Small intestine (tissue), 7 donors: ENCODE measurements around the gene KDELR3. TPM values are rescaled to one million over a fixed set of nuclear protein-coding genes. Genes with fewer than 3 reads are reported as not detected.
A peak's percentile ranks its signal among the peaks of the same experiment; 100 is the strongest.

Experiments used
- DNase-seq, 2 donors: peaks; one replicate each; pipeline versions ENCODE4 v3.0.0 to v3.0.0-alpha.2; 2013
- FAIRE-seq: peaks from 2 replicates; lab custom pipeline; 2012; peaks lifted over from hg19 to GRCh38; lab: Jason Lieb, UNC
- H3K27ac ChIP-seq, 3 donors: one replicate each; pipeline ENCODE4 v1.5.1; 2013; ENCODE audit warnings: low read length in 2 of 3, mild to moderate bottlenecking in 2 of 3, control low read depth in 1 of 3, inconsistent platforms in 1 of 3, low read depth in 1 of 3, moderate library complexity in 1 of 3
- H3K27me3 ChIP-seq, 3 donors: one replicate each; pipeline ENCODE4 v1.6.1; 2013; ENCODE audit warnings: low read length in 3 of 3, inconsistent platforms in 1 of 3; ENCODE audit not compliant: control insufficient read depth in 3 of 3, insufficient read depth in 3 of 3
- H3K36me3 ChIP-seq, 3 donors: one replicate each; pipeline ENCODE4 v1.6.1; 2013; ENCODE audit warnings: low read length in 3 of 3, inconsistent platforms in 1 of 3, low read depth in 1 of 3, mild to moderate bottlenecking in 1 of 3, moderate library complexity in 1 of 3; ENCODE audit not compliant: control insufficient read depth in 3 of 3, insufficient read depth in 2 of 3
- H3K4me1 ChIP-seq, 3 donors: one replicate each; pipeline ENCODE4 v1.6.1; 2013; ENCODE audit warnings: low read length in 2 of 3, inconsistent platforms in 1 of 3, low read depth in 1 of 3, mild to moderate bottlenecking in 1 of 3, moderate library complexity in 1 of 3; ENCODE audit not compliant: control insufficient read depth in 3 of 3, insufficient read depth in 2 of 3
- H3K4me3 ChIP-seq, 3 donors: one replicate each; pipeline ENCODE4 v1.5.1; 2013; ENCODE audit warnings: low read length in 3 of 3, control low read depth in 1 of 3, inconsistent platforms in 1 of 3, low read depth in 1 of 3, mild to moderate bottlenecking in 1 of 3, moderate library complexity in 1 of 3
- H3K9me3 ChIP-seq, 2 donors: one replicate each; pipeline ENCODE4 v1.6.1; 2013; ENCODE audit warnings: low read depth in 1 of 2, low read length in 1 of 2; ENCODE audit not compliant: control insufficient read depth in 2 of 2, insufficient read depth in 1 of 2
- WGBS, 3 donors: extraction: QIAGEN DNeasy Blood & Tissue Kit; methylation state at CpG; one replicate each; pipeline ENCODE4 v1.1.7; 2013; 5-methylcytosine and 5-hydroxymethylcytosine counted together
- polyA plus RNA-seq, 4 donors: library from polyadenylated mRNA; stranded (reverse) in 3 of 4; unstranded in 1 of 4; fragments of 200-250 nt in 3 of 4; fragments of 120-200 nt in 1 of 4; gene quantifications; one replicate each; pipeline versions ENCODE4 v1.2.1 to v1.2.3, GENCODE V29; 2013
- donor health status: healthy with polysubstance abuse.
- donor health status: control.
- donor health status: control.
- donor health status: Bipolar disorder and iron deficiency.
- donor health status: healthy.

KDELR3 gene
- polyA plus RNA-seq, 4 donors: 6.5 to 60.6 (median 10.7) TPM

- FAIRE-seq (no peak), DNase-seq (peak in 1 of 2 donors; percentile 64)
- H3K4me3 ChIP-seq: peak overlapping the region in 1 of 3 donors; percentile 50
Observed at GRCh38 chr22:38455530-38456271, 12.2 kb upstream of the KDELR3 start.

GRCh38 chr22:38456272-38456835, 11.5 kb upstream of the KDELR3 start:
- Histone ChIP-seq H3K36me3 (no peaks in the 10 kb centered on the region), H3K4me1 (peaks cover 0 to 6% (median 0%) of the 10 kb centered on the region in 3 donors), H3K27me3 (peaks cover 0 to 80% (median 35%) of the 10 kb centered on the region in 3 donors), H3K9me3 (no peaks in the 10 kb centered on the region), H3K27ac (no peak overlapping the region), H3K4me3 (no peak overlapping the region)
- FAIRE-seq (no peak), DNase-seq (no peak)
- 21 to 45% (median 38%) methylated on average over 16 to 17 of the region's 17 CpGs for WGBS, 3 donors

More at GRCh38 chr22:38455530-38456271, 12.2 kb upstream of the KDELR3 start:
- H3K4me1 ChIP-seq: peaks cover 0 to 4% (median 0%) of the 10 kb centered on the region in 3 donors
- no peaks in the 10 kb centered on the region for H3K36me3 ChIP-seq
- H3K9me3 ChIP-seq: no peaks in the 10 kb centered on the region
- peaks cover 0 to 80% (median 33%) of the 10 kb centered on the region in 3 donors for H3K27me3 ChIP-seq
- H3K27ac ChIP-seq: no peak overlapping the region
- 1 to 4% (median 1%) methylated on average over 40 to 90 of the region's 90 CpGs for WGBS, 3 donors

GRCh38 chr22:38456841-38457699, 10.8 kb upstream of the KDELR3 start:
- no peak for DNase-seq
- Histone ChIP-seq H3K4me1 (peaks cover 0 to 12% (median 3%) of the 10 kb centered on the region in 3 donors), H3K36me3 (no peaks in the 10 kb centered on the region), H3K9me3 (no peaks in the 10 kb centered on the region), H3K4me3 (no peak overlapping the region), H3K27ac (no peak overlapping the region), H3K27me3 (peaks cover 0 to 81% (median 35%) of the 10 kb centered on the region in 3 donors)
- no peak for FAIRE-seq
- 62 to 79% (median 70%) methylated on average over 14 of the region's 14 CpGs for WGBS, 3 donors

GRCh38 chr22:38460426-38460840, 7.5 kb upstream of the KDELR3 start:
- no peaks in the 10 kb centered on the region for H3K9me3 ChIP-seq
- FAIRE-seq: no peak
- no peak overlapping the region for H3K4me3 ChIP-seq
- peaks cover 0 to 70% (median 20%) of the 10 kb centered on the region in 3 donors for H3K27me3 ChIP-seq
- WGBS, 3 donors: 17 to 55% (median 35%) methylated on average over 8 of the region's 8 CpGs
- H3K36me3 ChIP-seq: no peaks in the 10 kb centered on the region
- DNase-seq: no peak
- no peak overlapping the region for H3K27ac ChIP-seq
- H3K4me1 ChIP-seq: peaks cover 0 to 23% (median 3%) of the 10 kb centered on the region in 3 donors

GRCh38 chr22:38461057-38461413, 6.9 kb upstream of the KDELR3 start:
- DNase-seq (no peak), FAIRE-seq (no peak)
- WGBS, 3 donors: 18 to 49% (median 41%) methylated on average over 9 of the region's 9 CpGs
- H3K27ac ChIP-seq: no peak overlapping the region
- H3K4me3 ChIP-seq: no peak overlapping the region
- H3K27me3 ChIP-seq: peaks cover 0 to 69% (median 19%) of the 10 kb centered on the region in 3 donors
- H3K36me3 ChIP-seq: no peaks in the 10 kb centered on the region
- H3K4me1 ChIP-seq: peaks cover 0 to 23% (median 3%) of the 10 kb centered on the region in 3 donors
- no peaks in the 10 kb centered on the region for H3K9me3 ChIP-seq

GRCh38 chr22:38461414-38462081, 6.3 kb upstream of the KDELR3 start:
- peak; percentile 55 to 90 for DNase-seq
- no peak for FAIRE-seq
- 10 to 14% (median 11%) methylated on average over 50 to 51 of the region's 51 CpGs for WGBS, 3 donors
- Histone ChIP-seq H3K27me3 (peaks cover 0 to 64% (median 14%) of the 10 kb centered on the region in 3 donors), H3K9me3 (no peaks in the 10 kb centered on the region), H3K4me1 (peaks cover 0 to 23% (median 3%) of the 10 kb centered on the region in 3 donors), H3K4me3 (no peak overlapping the region), H3K36me3 (no peaks in the 10 kb centered on the region), H3K27ac (no peak overlapping the region)

- Histone ChIP-seq H3K27ac (peak overlapping the region in 1 of 3 donors; percentile 10), H3K36me3 (no peaks in the 10 kb centered on the region), H3K4me3 (peak overlapping the region in 1 of 3 donors; percentile 27), H3K9me3 (no peaks in the 10 kb centered on the region), H3K27me3 (peaks cover 0 to 64% (median 9%) of the 10 kb centered on the region in 3 donors), H3K4me1 (peaks cover 0 to 31% (median 3%) of the 10 kb centered on the region in 3 donors)
- FAIRE-seq (no peak), DNase-seq (peak in 1 of 2 donors; percentile 71)
- WGBS, 3 donors: 24 to 37% (median 31%) methylated on average over 22 to 28 of the region's 28 CpGs
Observed at GRCh38 chr22:38462960-38463784, 4.7 kb upstream of the KDELR3 start.
